Vagina (tissue), 2 donors: Measurements from ENCODE around the gene ZNF263.

Experiments
- CTCF ChIP-seq, 3 experiments: fragments of 450-650 bp in 2 of 3; fragments of 200-600 bp in 1 of 3; sonication (generic) in 1 of 3; IDR thresholded peaks; one replicate each; pipeline ENCODE4 v1.5.1; 2017 to 2019; ENCODE audit warnings: antibody characterized with exemption in 3 of 3, mild to moderate bottlenecking in 2 of 3, moderate library complexity in 2 of 3
- POLR2A ChIP-seq, 2 donors: fragments of 450-650 bp; IDR thresholded peaks; one replicate each; pipeline ENCODE4 v1.6.1; 2017; ENCODE audit warnings: antibody characterized with exemption in 2 of 2, mild to moderate bottlenecking in 2 of 2, moderate library complexity in 2 of 2

DNA sequence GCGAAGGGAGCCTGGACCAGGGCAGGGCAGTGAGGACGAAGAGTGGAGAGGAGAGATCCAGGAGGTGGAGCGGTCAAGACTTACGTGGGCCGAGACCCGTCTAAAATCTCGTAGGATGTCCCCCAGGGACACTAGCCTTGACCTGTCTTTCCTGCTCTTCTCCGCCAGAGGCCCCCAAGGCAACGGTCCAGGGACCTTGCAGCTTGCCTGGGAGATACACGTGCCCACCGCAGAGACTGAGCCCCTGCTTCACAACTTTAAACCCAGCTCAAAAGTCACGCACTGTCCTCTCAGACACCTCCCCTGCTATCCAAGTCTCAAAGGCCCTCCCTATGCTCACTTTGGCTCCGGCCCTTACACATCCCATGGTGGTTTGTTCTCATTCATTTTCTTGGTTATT is 12.5 kb downstream of the ZNF263 start:
- TF ChIP-seq CTCF (IDR thresholded peaks at IDR 0.05) = no peak
- TF ChIP-seq POLR2A (IDR thresholded peaks at IDR 0.05) = no peak
